A549 treated with Mapracorat at 1 μM for 4 hours (cell line): ENCODE measurements around the gene NFYC. TPM values are rescaled to one million over a fixed set of nuclear protein-coding genes. Genes with fewer than 3 reads are reported as not detected.

ENCODE experiments used
- total RNA-seq: library from RNA; stranded (reverse); fragments of 200-300 nt; extraction: Qiagen RNA extraction; gene quantifications from 5 replicates; pipeline ENCODE4 v1.2.3, GENCODE V29; 2022

NFYC gene
- total RNA-seq = 32.4 to 38.4 TPM (median 36.5 TPM) in 5 replicates

DNA sequence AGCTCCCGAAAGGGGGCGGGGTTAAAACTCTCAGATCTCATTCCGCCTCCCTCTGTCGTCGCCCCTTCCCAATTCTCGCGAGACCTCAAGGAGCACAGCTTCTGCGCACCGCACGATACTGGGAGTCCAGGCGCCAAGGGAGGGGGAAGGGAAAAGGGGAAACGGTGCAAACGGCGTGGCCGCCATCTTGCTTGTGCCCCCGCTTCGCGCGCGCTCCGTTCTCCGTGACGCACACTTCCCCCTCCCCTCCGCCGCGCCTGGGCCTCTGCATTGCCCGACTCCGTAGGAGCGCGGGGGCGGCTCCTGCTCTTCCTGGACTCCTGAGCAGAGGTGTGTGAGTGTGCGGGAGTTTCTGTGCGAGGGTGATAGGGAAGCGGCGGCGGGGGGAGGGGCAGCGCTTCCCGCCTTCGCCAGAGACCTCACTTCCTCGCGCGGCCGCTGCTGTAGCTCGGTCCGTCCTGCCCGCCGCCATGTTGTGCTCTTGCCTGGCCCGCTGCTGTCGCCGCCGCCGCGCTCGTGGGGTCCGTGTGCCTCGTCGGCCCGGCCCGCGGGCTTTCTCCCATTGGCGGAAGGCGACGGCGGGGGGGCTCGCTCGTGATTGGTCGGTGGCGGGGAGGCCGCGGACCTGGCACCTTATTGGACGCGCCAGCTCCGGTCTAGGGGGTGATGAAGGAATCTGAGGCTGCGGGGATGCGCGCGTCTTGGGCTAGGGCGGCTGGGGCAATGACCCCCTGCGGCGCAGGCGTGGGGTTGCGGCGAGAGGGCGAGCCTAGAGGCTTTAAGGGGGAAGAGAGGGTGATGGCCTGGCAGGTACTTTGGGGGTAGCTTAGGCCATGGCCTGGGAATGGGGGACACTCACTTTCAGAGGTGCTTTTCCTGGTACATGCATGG is at the start of gene NFYC:
NFYC (plus strand) TSS at position 167 of the 891 bp plus-strand sequence. CDS start 47,140 bp downstream, outside the sequence.

GRCh38 chr1:40665335-40666171 is 26.0 kb upstream of the NFYC start, which contains the start of gene RIMS3:
TSS of gene RIMS3 (minus strand) at chr1:40665682. CDS start at chr1:40641925, 23,757 bp downstream.

DNA sequence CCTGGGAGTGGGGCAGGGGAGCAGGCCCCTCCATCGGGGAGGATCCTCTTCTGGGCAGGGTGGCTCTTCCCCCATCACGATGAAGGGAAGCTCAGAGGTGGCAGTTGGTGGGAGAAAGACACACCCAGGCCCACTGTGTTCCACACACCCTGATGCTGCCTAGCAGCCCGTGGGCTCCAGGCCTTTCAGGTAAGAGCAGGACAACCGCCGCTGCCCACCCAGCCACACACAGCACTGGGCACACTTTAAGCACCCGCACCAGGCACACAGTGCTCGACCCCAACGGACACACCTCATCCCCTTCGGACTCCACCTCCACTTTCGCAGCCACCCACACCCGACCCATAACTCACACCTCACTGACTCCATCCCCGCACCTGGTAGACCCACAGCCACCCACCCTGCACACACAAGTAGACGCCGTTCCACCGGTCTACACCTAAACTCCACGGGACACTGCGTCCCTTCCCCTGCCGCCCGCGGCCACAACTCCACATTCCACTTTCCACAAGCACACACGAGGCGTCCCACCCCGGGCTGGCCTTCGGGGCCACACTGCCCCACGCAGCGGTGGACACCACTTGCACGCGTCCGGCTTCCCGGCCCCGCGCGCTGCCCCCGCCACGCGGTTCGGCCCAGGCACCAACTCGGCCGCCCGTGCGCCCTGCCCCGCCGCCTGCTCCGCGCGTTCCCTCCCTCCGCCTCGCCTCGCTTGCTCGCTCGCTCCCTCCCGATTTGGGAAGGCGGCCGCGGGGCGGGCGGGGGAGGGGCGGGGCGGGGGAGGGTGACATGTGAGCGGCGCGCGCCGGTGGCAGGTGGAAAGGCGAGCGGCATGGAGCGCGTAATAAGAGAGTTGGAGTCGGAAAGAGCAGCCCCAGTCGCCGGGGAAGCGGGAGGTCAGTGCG is 91.7 kb downstream of the NFYC start, which contains the start of gene KCNQ4:
KCNQ4 (plus strand) TSS at position 787 of the 905 bp plus-strand sequence. CDS start 307 bp downstream, outside the sequence.

Other genes starting within 250 kb of the NFYC start
- gene ZFP69B, start 241.2 kb upstream of the NFYC start, total RNA-seq = 1.3 to 2.2 TPM (median 1.7 TPM) in 5 replicates
- not detected in 5 replicates for gene ZFP69, start 214.4 kb upstream of the NFYC start, total RNA-seq
- 3.7 to 4.8 TPM (median 4.0 TPM) in 5 replicates for gene EXO5, start 182.9 kb upstream of the NFYC start, total RNA-seq
- 2.0 to 3.4 TPM (median 2.7 TPM) in 5 replicates for gene ZNF684, start 160.1 kb upstream of the NFYC start, total RNA-seq
- gene RIMS3, start 26.0 kb upstream of the NFYC start, total RNA-seq = 0.97 to 1.3 TPM (median 1.1 TPM) in 5 replicates
- gene KCNQ4, start 92.1 kb downstream of the NFYC start, total RNA-seq = 0.20 to 0.34 TPM (median 0.26 TPM) in 5 replicates
- 53.4 to 113 TPM (median 98.2 TPM) in 5 replicates for gene CITED4, start 170.7 kb downstream of the NFYC start, total RNA-seq